ENCODE measurements around the gene CCP110.

DNA sequence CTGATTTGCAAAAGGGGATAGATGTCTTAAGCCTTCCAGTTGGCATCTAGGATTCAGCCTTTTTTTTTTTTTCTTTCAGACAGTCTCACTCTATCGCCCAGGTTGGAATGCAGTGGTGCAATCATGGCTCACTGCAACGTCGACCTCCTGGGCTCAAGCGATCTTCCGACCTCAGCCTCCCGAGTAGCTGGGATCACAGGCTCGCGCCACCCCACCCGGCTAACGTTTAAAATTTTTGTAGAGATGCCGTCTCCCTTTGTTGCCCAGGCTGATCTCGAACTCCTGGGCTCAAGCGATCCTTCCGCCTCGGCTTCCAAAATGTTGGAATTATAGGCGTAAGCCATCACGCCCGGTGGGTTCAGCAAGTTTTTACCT is 571 bp upstream of the CCP110 start:
- TF ChIP-seq, protein P1, sequence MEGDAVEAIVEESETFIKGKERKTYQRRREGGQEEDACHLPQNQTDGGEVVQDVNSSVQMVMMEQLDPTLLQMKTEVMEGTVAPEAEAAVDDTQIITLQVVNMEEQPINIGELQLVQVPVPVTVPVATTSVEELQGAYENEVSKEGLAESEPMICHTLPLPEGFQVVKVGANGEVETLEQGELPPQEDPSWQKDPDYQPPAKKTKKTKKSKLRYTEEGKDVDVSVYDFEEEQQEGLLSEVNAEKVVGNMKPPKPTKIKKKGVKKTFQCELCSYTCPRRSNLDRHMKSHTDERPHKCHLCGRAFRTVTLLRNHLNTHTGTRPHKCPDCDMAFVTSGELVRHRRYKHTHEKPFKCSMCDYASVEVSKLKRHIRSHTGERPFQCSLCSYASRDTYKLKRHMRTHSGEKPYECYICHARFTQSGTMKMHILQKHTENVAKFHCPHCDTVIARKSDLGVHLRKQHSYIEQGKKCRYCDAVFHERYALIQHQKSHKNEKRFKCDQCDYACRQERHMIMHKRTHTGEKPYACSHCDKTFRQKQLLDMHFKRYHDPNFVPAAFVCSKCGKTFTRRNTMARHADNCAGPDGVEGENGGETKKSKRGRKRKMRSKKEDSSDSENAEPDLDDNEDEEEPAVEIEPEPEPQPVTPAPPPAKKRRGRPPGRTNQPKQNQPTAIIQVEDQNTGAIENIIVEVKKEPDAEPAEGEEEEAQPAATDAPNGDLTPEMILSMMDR (IDR thresholded peaks at IDR 0.05; ENCODE audit: borderline replicate concordance, extremely low read depth, low read length, poor library complexity, severe bottlenecking): no peak
- no peak for TF ChIP-seq EZH2 (IDR thresholded peaks at IDR 0.05; ENCODE audit: borderline replicate concordance, low read depth, low read length, severe bottlenecking)

All from DND-41 (cell line).